SK-N-SH (cell line): ENCODE data around the gene IQSEC1. TPM values are rescaled to one million over a fixed set of nuclear protein-coding genes. Genes with fewer than 3 reads are reported as not detected.

Source experiments
- CTCF ChIA-PET: fragments of 300-600, 350-600 bp; formaldehyde crosslinking; extraction: SDS; loops from one replicate; lab custom pipeline; 2021; lab: Yijun Ruan, JAX
- POLR2A ChIA-PET: fragments of 350-600 bp; sonication (Branson Sonifier 250); formaldehyde crosslinking; extraction: SDS; loops from one replicate; lab custom pipeline; 2020; ENCODE audit warnings: antibody characterized with exemption, inconsistent platforms; lab: Yijun Ruan, JAX
- DNase-seq: peaks from one replicate; pipeline ENCODE4 v3.0.0; 2012
- H2AFZ ChIP-seq: fragments of 200-600 bp; sonication (generic); 2 replicates; pipeline ENCODE4 v1.8.1; 2016; ENCODE audit warnings: antibody characterized with exemption, mild to moderate bottlenecking, low read depth
- H3F3A ChIP-seq: fragments of 200-600 bp; sonication (generic); replicated peaks from 2 replicates; pipeline ENCODE3; 2016; ENCODE audit warnings: antibody characterized with exemption, mild to moderate bottlenecking; ENCODE audit not compliant: insufficient read depth
- H3K27ac ChIP-seq, 2 experiments: fragments of 200-500 bp in 1 of 2; fragments of 200-600 bp in 1 of 2; sonication (Bioruptor generic) in 1 of 2; sonication (generic), shearing (Covaris generic) in 1 of 2; 2 replicates each; pipeline versions ENCODE4 v1.5.1 to v1.6.1; 2014 to 2016; ENCODE audit warnings: low read depth in 2 of 2, inconsistent platforms in 1 of 2, low read length in 1 of 2, mild to moderate bottlenecking in 1 of 2, mixed read lengths in 1 of 2
- H3K27me3 ChIP-seq: fragments of 200-600 bp; sonication (generic), shearing (Covaris generic); 2 replicates; pipeline ENCODE4 v1.6.1; 2016; ENCODE audit warnings: mixed run types; ENCODE audit not compliant: insufficient read depth
- H3K36me3 ChIP-seq, 2 experiments: fragments of 200-500 bp in 1 of 2; fragments of 200-600 bp in 1 of 2; sonication (Bioruptor generic) in 1 of 2; sonication (generic) in 1 of 2; replicated peaks in 1 of 2; 2 replicates each; pipeline versions ENCODE3 to v1.5.1; 2014 to 2016; ENCODE audit warnings: low read length in 1 of 2, mild to moderate bottlenecking in 1 of 2; ENCODE audit not compliant: insufficient read depth in 2 of 2, control insufficient read depth in 1 of 2
- H3K4me1 ChIP-seq, 2 experiments: fragments of 200-500 bp in 1 of 2; fragments of 200-600 bp in 1 of 2; sonication (Bioruptor generic) in 1 of 2; sonication (generic), shearing (Covaris generic) in 1 of 2; 2 replicates each; pipeline versions ENCODE4 v1.5.1 to v1.6.1; 2014 to 2016; ENCODE audit warnings: low read depth in 1 of 2, low read length in 1 of 2, mixed run types in 1 of 2; ENCODE audit not compliant: insufficient read depth in 2 of 2, control insufficient read depth in 1 of 2
- H3K4me2 ChIP-seq: fragments of 200-600 bp; sonication (generic), shearing (Covaris generic); 2 replicates; pipeline ENCODE4 v1.6.1; 2017; ENCODE audit warnings: mixed run types
- H3K4me3 ChIP-seq, 2 experiments: fragments of 200-500 bp in 1 of 2; fragments of 200-600 bp in 1 of 2; sonication (Bioruptor generic) in 1 of 2; sonication (generic), shearing (Covaris generic) in 1 of 2; 2 replicates each; pipeline versions ENCODE4 v1.5.1 to v1.8.1; 2014 to 2016; ENCODE audit warnings: low read depth in 2 of 2, inconsistent platforms in 1 of 2, low read length in 1 of 2, mild to moderate bottlenecking in 1 of 2, mixed read lengths in 1 of 2, moderate library complexity in 1 of 2
- H3K79me2 ChIP-seq: fragments of 200-600 bp; sonication (generic); 2 replicates; pipeline ENCODE4 v1.8.1; 2017; ENCODE audit warnings: mild to moderate bottlenecking; ENCODE audit not compliant: insufficient read depth
- H3K9ac ChIP-seq: fragments of 200-600 bp; sonication (generic); 2 replicates; pipeline ENCODE4 v1.6.1; 2017; ENCODE audit warnings: mixed run types
- H3K9me2 ChIP-seq: fragments of 200-600 bp; sonication (generic); 2 replicates; pipeline ENCODE4 v1.6.1; 2017; ENCODE audit warnings: mixed run types
- H3K9me3 ChIP-seq: fragments of 200-600 bp; sonication (generic); 2 replicates; pipeline ENCODE4 v1.6.1; 2017; ENCODE audit warnings: mixed run types, mild to moderate bottlenecking, moderate library complexity
- H4K20me1 ChIP-seq: fragments of 200-600 bp; sonication (generic); 2 replicates; pipeline ENCODE4 v1.6.1; 2017; ENCODE audit warnings: mild to moderate bottlenecking, mixed run types; ENCODE audit not compliant: insufficient read depth
- CTCF ChIP-seq: fragments of 200-600 bp; sonication (generic); IDR thresholded peaks from 2 replicates; pipeline ENCODE4 v1.6.1; 2017; ENCODE audit warnings: antibody characterized with exemption, mild to moderate bottlenecking, moderate library complexity
- ELF1 ChIP-seq: IDR thresholded peaks from 2 replicates; pipeline ENCODE4 v1.4.0; 2012
- EP300 ChIP-seq, 2 experiments: IDR thresholded peaks; 2 replicates each; pipeline versions ENCODE4 v1.4.0 to v1.6.1; 2012; ENCODE audit warnings: borderline replicate concordance in 1 of 2, low read depth in 1 of 2, low read length in 1 of 2
- FOSL2 ChIP-seq: IDR thresholded peaks from 2 replicates; pipeline ENCODE4 v1.4.0; 2012; ENCODE audit warnings: low read depth, mild to moderate bottlenecking, moderate library complexity, borderline replicate concordance
- FOXJ3 ChIP-seq: sonication (generic); formaldehyde crosslinking; IDR thresholded peaks from 2 replicates; pipeline ENCODE4 v1.5.1; 2020; ENCODE audit warnings: mild to moderate bottlenecking, missing genetic modification reagents
- GABPA ChIP-seq: IDR thresholded peaks from 2 replicates; pipeline ENCODE4 v1.4.0; 2012; ENCODE audit warnings: low read depth, mild to moderate bottlenecking
- IRF3 ChIP-seq: fragments of 150-350 bp; IDR thresholded peaks from 2 replicates; pipeline ENCODE4 v1.6.1; 2016; ENCODE audit warnings: mild to moderate bottlenecking, low read depth, low read length
- JUND ChIP-seq: IDR thresholded peaks from 2 replicates; pipeline ENCODE4 v1.4.0; 2012
- POLR2AphosphoS5 ChIP-seq: IDR thresholded peaks from 2 replicates; pipeline ENCODE4 v1.6.1; 2012; ENCODE audit warnings: low read depth, low read length
- RAD21 ChIP-seq: IDR thresholded peaks from 2 replicates; pipeline ENCODE4 v1.6.1; 2012; ENCODE audit warnings: mild to moderate bottlenecking, low read length
- RCOR1 ChIP-seq: fragments of 150-350 bp; IDR thresholded peaks from 2 replicates; pipeline ENCODE4 v1.6.1; 2017; ENCODE audit warnings: antibody characterized with exemption, low read length
- RFX5 ChIP-seq: IDR thresholded peaks from 2 replicates; pipeline ENCODE4 v1.6.1; 2012; ENCODE audit warnings: mild to moderate bottlenecking, improper control_type of control experiment, low read length
- RXRA ChIP-seq: IDR thresholded peaks from 2 replicates; pipeline ENCODE4 v1.4.0; 2012; ENCODE audit warnings: low read depth, mild to moderate bottlenecking, borderline replicate concordance
- SMC3 ChIP-seq: IDR thresholded peaks from 2 replicates; pipeline ENCODE4 v1.6.1; 2012; ENCODE audit warnings: low read depth, low read length, improper control_type of control experiment
- TAF1 ChIP-seq: IDR thresholded peaks from 2 replicates; pipeline ENCODE4 v1.6.1; 2012; ENCODE audit warnings: low read depth, mild to moderate bottlenecking, low read length, moderate library complexity, borderline replicate concordance
- USF2 ChIP-seq: fragments of 150-350 bp; IDR thresholded peaks from 2 replicates; pipeline ENCODE4 v1.6.1; 2017; ENCODE audit warnings: antibody characterized with exemption, low read length, low read depth, borderline replicate concordance
- WGBS: methylation state at CpG from one replicate; pipeline ENCODE4 v1.1.6; 2017; ENCODE audit warnings: low lambda C conversion rate; 5-methylcytosine and 5-hydroxymethylcytosine counted together
- polyA plus RNA-seq, 3 experiments: library from polyadenylated mRNA; depleted of rRNA; stranded (reverse); fragments of >200 nt; gene quantifications; 2 replicates each; pipeline ENCODE4 v1.2.3, GENCODE V29; 2012

Gene IQSEC1
- polyA plus RNA-seq, 1 of the 3 experiments (the other 2 are of a cell fraction) = 6.2 TPM

- Histone ChIP-seq H3K27me3 (no peaks in the 10 kb centered on the region), H3K9me2 (no peaks in the 10 kb centered on the region), H3F3A (no peaks in the 10 kb centered on the region), H3K4me2 (no peak overlapping the region), H3K9me3 (no peaks in the 10 kb centered on the region), H3K4me3 (no peak overlapping the region), H4K20me1 (no peaks in the 10 kb centered on the region), H3K4me1 (no peaks in the 10 kb centered on the region; a peak in 1 of 4 replicates), H3K36me3 (no peaks in the 10 kb centered on the region), H3K79me2 (no peaks in the 10 kb centered on the region), H3K9ac (no peak overlapping the region), H2AFZ (no peak overlapping the region), H3K27ac (no peak overlapping the region)
- ChIA-PET CTCF (interaction anchor here (4.1 kb wide), 1 partner anchor 17 kb away, joined by 18 read pairs; no protein-coding TSS in a partner anchor), POLR2A (no interaction called here)
- TF ChIP-seq POLR2AphosphoS5 = no peak
- no peak for TF ChIP-seq TAF1
- no peak for TF ChIP-seq ELF1
- no peak for TF ChIP-seq JUND
- no peak for TF ChIP-seq RCOR1
- no peak for TF ChIP-seq EP300 (IDR thresholded peaks at IDR 0.05; ENCODE audit: borderline replicate concordance in 1 of 2, low read depth in 1 of 2, low read length in 1 of 2)
- no peak for TF ChIP-seq RXRA
- no peak for TF ChIP-seq IRF3
- no peak for TF ChIP-seq FOXJ3 (CRISPR knock-in tag)
- no peak for TF ChIP-seq FOSL2
- no peak for DNase-seq
- 78% methylated on average over 5 of the region's 5 CpGs for WGBS
Measured at GRCh38 chr3:13109516-13109915, 36.3 kb upstream of the IQSEC1 start.

- TF ChIP-seq RXRA (no peak), RFX5 (no peak), SMC3 (no peak), JUND (no peak), CTCF (no peak), FOXJ3 (CRISPR knock-in tag) (no peak), USF2 (no peak), RAD21 (no peak), EP300 (IDR thresholded peaks at IDR 0.05; ENCODE audit: borderline replicate concordance in 1 of 2, low read depth in 1 of 2, low read length in 1 of 2) (no peak), GABPA (no peak)
- TF ChIP-seq, all 33 proteins: peak for 0
- Histone ChIP-seq H3K27ac (no peak overlapping the region), H3K79me2 (no peaks in the 10 kb centered on the region), H3K9me2 (no peaks in the 10 kb centered on the region), H3K36me3 (no peaks in the 10 kb centered on the region), H3K9me3 (no peaks in the 10 kb centered on the region), H2AFZ (no peak overlapping the region), H3K4me2 (no peak overlapping the region), H3F3A (no peaks in the 10 kb centered on the region), H3K4me1 (no peaks in the 10 kb centered on the region; a peak in 1 of 4 replicates), H3K27me3 (no peaks in the 10 kb centered on the region), H4K20me1 (no peaks in the 10 kb centered on the region), H3K4me3 (no peak overlapping the region), H3K9ac (no peak overlapping the region)
- DNase-seq = no peak
- WGBS = 60% methylated on average over 12 of the region's 12 CpGs
- ChIA-PET CTCF (interaction anchor here (0.9 to 4.1 kb wide), 3 partner anchors 13 to 16 kb away, joined by 3 to 18 read pairs (median 3); no protein-coding TSS in a partner anchor), POLR2A (no interaction called here)
Measured at GRCh38 chr3:13108861-13109260, 35.6 kb upstream of the IQSEC1 start.
